Caco-2 (cell line): ENCODE data around the gene COL26A1. TPM values are rescaled to one million over a fixed set of nuclear protein-coding genes. Genes with fewer than 3 reads are reported as not detected.

Source experiments
- BruUV-seq: library from RNA; stranded (reverse); fragments of 400-500 nt; replicated peaks from 2 replicates; lab custom pipeline; 2021; lab: Mats Ljungman, UMichigan
- CTCF ChIA-PET: fragments of 300-600 bp; sonication (Branson Sonifier 250); formaldehyde crosslinking; loops from one replicate; lab custom pipeline; 2022; ENCODE audit warnings: antibody characterized with exemption; lab: Charles Lee
- POLR2A ChIA-PET: fragments of 300-600 bp; sonication (Branson Sonifier 250); formaldehyde crosslinking; loops from one replicate; lab custom pipeline; 2022; ENCODE audit warnings: antibody characterized with exemption; lab: Charles Lee
- DNase-seq, 2 experiments: peaks; one replicate each; pipeline versions ENCODE4 v3.0.0 to v3.0.0-alpha.2; 2020 to 2022
- H3K27me3 ChIP-seq: replicated peaks from 2 replicates; pipeline ENCODE4 v1.6.0; 2011; ENCODE audit warnings: low read length; ENCODE audit not compliant: control insufficient read depth, insufficient read depth
- H3K36me3 ChIP-seq: 2 replicates; pipeline ENCODE4 v1.5.1; 2011; ENCODE audit warnings: low read length; ENCODE audit not compliant: control insufficient read depth, insufficient read depth
- H3K4me1 ChIP-seq: fragments of 250-450 bp; sonication (Bioruptor Pico); 2 replicates; pipeline ENCODE4 v1.5.1; 2020; ENCODE audit warnings: mild to moderate bottlenecking
- H3K4me3 ChIP-seq: 2 replicates; pipeline ENCODE4 v1.5.1; 2011; ENCODE audit warnings: low read depth, mild to moderate bottlenecking, control low read depth, low read length
- H3K9me3 ChIP-seq: fragments of 250-450 bp; sonication (Bioruptor Pico); 2 replicates; pipeline ENCODE4 v1.5.1; 2020; ENCODE audit warnings: mild to moderate bottlenecking, moderate library complexity
- H3K27ac Mint-ChIP-seq: one replicate; pipeline ENCODE4 v1.8.0; 2022; ENCODE audit warnings: mixed read lengths; ENCODE audit not compliant: unreplicated experiment
- H3K27me3 Mint-ChIP-seq: one replicate; pipeline ENCODE4 v1.8.0; 2022; ENCODE audit warnings: mixed read lengths; ENCODE audit not compliant: insufficient read depth, unreplicated experiment
- H3K36me3 Mint-ChIP-seq: one replicate; pipeline ENCODE4 v1.8.0; 2022; ENCODE audit warnings: mild to moderate bottlenecking, mixed read lengths; ENCODE audit not compliant: insufficient read depth, unreplicated experiment
- H3K4me1 Mint-ChIP-seq: one replicate; pipeline ENCODE4 v1.8.0; 2022; ENCODE audit warnings: low read depth, mixed read lengths; ENCODE audit not compliant: unreplicated experiment
- H3K4me3 Mint-ChIP-seq: one replicate; pipeline ENCODE4 v1.8.0; 2022; ENCODE audit warnings: mild to moderate bottlenecking, moderate library complexity, mixed read lengths; ENCODE audit not compliant: unreplicated experiment
- H3K9me3 Mint-ChIP-seq: one replicate; pipeline ENCODE4 v1.8.0; 2022; ENCODE audit warnings: mixed read lengths; ENCODE audit not compliant: unreplicated experiment
- intact Hi-C: fragments of 100-400 bp; cut with micrococcal nuclease; formaldehyde crosslinking; loops from one replicate; pipeline ENCODE4 v1.10.0; 2022; ENCODE audit not compliant: unreplicated experiment
- total RNA-seq: library from RNA; stranded (reverse); gene quantifications from 2 replicates; pipeline ENCODE4 v1.2.3, GENCODE V29; 2022
- TF ChIP-seq, protein P1 (sequence below), 2 experiments: fragments of 200-600 bp in 1 of 2; IDR thresholded peaks; 1 replicate in 1 of 2; 2 replicates in 1 of 2; pipeline versions ENCODE4 v1.5.1 to v1.8.0; 2011 to 2022; ENCODE audit warnings: antibody characterized with exemption in 1 of 2, control low read depth in 1 of 2, inconsistent platforms in 1 of 2, low read depth in 1 of 2, low read length in 1 of 2, mild to moderate bottlenecking in 1 of 2, moderate library complexity in 1 of 2; ENCODE audit not compliant: insufficient read depth in 1 of 2, severe bottlenecking in 1 of 2, unreplicated experiment in 1 of 2

COL26A1 gene
- total RNA-seq, 1 experiment from 2014 or later = 23.3 TPM

DNA sequence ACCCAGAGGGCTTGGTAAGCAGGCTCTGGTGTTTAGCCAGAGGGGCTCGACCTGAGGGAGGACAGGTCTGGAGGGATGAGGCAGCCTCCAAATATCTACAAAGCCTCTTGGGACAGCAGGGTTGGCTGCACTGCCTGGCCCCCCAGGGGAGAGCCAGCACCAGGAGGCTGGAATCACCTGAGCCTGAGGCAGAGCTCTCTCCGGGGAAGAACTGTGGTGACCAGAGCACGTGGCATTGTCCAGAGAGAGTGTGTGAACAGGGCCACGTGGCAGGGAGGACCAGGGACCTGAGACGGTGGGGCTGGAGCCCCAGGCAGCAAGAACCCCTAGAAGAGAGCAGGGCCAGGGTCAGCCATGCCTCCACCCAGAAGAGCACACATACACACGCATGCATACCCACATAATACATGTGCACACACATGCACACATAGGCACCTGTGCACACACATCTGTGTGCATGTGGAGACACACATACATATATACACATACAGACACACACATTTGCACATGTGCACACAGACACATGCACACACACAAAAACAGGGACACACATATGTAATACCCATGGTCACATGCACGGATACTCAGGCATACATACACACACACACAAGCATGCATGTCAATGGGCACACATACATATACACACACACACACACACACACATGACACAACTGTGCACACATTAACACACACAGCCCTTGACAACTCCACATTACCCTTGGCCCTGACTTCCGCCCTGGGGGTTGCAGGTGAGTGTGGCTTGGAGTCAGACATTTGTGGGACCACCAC lies 171.5 kb downstream of the COL26A1 start:
- TF ChIP-seq, protein P1, sequence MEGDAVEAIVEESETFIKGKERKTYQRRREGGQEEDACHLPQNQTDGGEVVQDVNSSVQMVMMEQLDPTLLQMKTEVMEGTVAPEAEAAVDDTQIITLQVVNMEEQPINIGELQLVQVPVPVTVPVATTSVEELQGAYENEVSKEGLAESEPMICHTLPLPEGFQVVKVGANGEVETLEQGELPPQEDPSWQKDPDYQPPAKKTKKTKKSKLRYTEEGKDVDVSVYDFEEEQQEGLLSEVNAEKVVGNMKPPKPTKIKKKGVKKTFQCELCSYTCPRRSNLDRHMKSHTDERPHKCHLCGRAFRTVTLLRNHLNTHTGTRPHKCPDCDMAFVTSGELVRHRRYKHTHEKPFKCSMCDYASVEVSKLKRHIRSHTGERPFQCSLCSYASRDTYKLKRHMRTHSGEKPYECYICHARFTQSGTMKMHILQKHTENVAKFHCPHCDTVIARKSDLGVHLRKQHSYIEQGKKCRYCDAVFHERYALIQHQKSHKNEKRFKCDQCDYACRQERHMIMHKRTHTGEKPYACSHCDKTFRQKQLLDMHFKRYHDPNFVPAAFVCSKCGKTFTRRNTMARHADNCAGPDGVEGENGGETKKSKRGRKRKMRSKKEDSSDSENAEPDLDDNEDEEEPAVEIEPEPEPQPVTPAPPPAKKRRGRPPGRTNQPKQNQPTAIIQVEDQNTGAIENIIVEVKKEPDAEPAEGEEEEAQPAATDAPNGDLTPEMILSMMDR (IDR thresholded peaks at IDR 0.05; ENCODE audit: insufficient read depth in 1 of 2, low read depth in 1 of 2, low read length in 1 of 2, severe bottlenecking in 1 of 2, unreplicated experiment in 1 of 2) = no peak
- Mint-ChIP-seq H3K27ac (no peak overlapping the region), H3K4me1 (peaks cover 4% of the 10 kb centered on the region), H3K4me3 (no peak overlapping the region), H3K36me3 (peaks cover 4% of the 10 kb centered on the region), H3K9me3 (no peaks in the 10 kb centered on the region), H3K27me3 (no peaks in the 10 kb centered on the region)
- no peak for DNase-seq
- Histone ChIP-seq H3K36me3 (no peaks in the 10 kb centered on the region), H3K9me3 (no peaks in the 10 kb centered on the region), H3K4me1 (no peaks in the 10 kb centered on the region), H3K4me3 (no peak overlapping the region), H3K27me3 (no peaks in the 10 kb centered on the region)
- BruUV-seq = no TSS peak
- intact Hi-C loops = no loop called here
- ChIA-PET POLR2A (no interaction called here), CTCF (interaction anchor here (0.6 kb wide), 1 partner anchor 11 kb away, joined by 4 read pairs; no protein-coding TSS in a partner anchor)

DNA sequence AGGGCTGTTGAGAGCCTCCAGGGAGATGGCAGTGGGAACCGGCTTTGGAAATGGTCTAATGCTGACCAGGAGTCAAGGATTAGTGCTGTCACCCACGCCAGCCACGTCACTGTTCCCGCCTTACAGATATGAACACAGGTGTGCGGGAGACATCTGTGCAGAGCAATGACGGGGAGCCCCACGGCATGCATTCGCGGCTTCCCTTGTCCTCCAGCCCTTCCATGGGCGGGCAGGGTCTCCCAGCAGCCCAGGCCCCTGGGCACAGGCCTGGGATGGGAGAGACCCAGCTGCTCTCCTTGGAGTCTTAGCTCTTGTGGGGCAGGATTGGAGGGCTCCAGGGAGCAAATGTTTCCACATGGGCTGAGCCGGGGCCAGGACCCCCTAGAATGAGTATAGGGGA lies 172.2 kb downstream of the COL26A1 start:
- no TSS peak for BruUV-seq
- Mint-ChIP-seq H3K27me3 (no peaks in the 10 kb centered on the region), H3K4me3 (no peak overlapping the region), H3K9me3 (no peaks in the 10 kb centered on the region), H3K36me3 (peaks cover 4% of the 10 kb centered on the region), H3K4me1 (peaks cover 6% of the 10 kb centered on the region), H3K27ac (no peak overlapping the region)
- intact Hi-C loops = no loop called here
- H3K36me3 ChIP-seq = no peaks in the 10 kb centered on the region
- ChIA-PET CTCF (interaction anchor here (0.6 kb wide), 1 partner anchor 12 kb away, joined by 4 read pairs; no protein-coding TSS in a partner anchor), POLR2A (no interaction called here)
- no peak for DNase-seq
- H3K27me3 ChIP-seq = no peaks in the 10 kb centered on the region
- H3K4me1 ChIP-seq = no peaks in the 10 kb centered on the region
- H3K4me3 ChIP-seq = no peak overlapping the region
- H3K9me3 ChIP-seq = no peaks in the 10 kb centered on the region
- TF ChIP-seq, protein P1 (IDR thresholded peaks at IDR 0.05; ENCODE audit: insufficient read depth in 1 of 2, low read depth in 1 of 2, low read length in 1 of 2, severe bottlenecking in 1 of 2, unreplicated experiment in 1 of 2) = no peak

DNA sequence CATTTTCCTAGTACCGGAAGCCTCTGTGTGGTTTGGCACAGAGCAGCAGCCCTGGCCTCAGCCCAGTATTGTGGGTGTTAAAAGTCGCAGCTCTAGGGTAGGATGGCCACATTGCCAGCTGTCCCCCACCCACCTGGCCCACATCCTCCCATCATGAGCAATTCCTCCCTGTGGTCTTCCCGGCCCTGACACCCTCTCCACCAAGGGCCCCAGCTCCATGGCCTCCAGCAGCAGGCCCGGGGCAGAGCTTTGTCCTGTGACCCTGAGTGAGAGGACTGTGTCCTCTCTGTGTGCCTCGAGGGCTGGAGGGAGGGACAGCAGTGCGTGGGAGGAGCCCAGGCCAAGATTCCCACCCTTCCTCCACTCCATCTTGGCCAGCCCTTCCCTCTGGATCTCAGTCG lies 172.7 kb downstream of the COL26A1 start:
- intact Hi-C loops = no loop called here
- BruUV-seq = no TSS peak
- Mint-ChIP-seq H3K4me1 (peaks cover 6% of the 10 kb centered on the region), H3K27ac (no peak overlapping the region), H3K27me3 (no peaks in the 10 kb centered on the region), H3K9me3 (no peaks in the 10 kb centered on the region), H3K4me3 (no peak overlapping the region), H3K36me3 (peaks cover 4% of the 10 kb centered on the region)
- DNase-seq = no peak
- H3K9me3 ChIP-seq = no peaks in the 10 kb centered on the region
- H3K36me3 ChIP-seq = no peaks in the 10 kb centered on the region
- POLR2A ChIA-PET = no interaction called here
- H3K27me3 ChIP-seq = no peaks in the 10 kb centered on the region
- no peak overlapping the region for H3K4me3 ChIP-seq
- CTCF ChIA-PET = interaction anchor here (0.6 kb wide), 1 partner anchor 216 kb away, joined by 4 read pairs; no protein-coding TSS in a partner anchor
- no peaks in the 10 kb centered on the region for H3K4me1 ChIP-seq
- TF ChIP-seq, protein P1 (IDR thresholded peaks at IDR 0.05; ENCODE audit: insufficient read depth in 1 of 2, low read depth in 1 of 2, low read length in 1 of 2, severe bottlenecking in 1 of 2, unreplicated experiment in 1 of 2) = no peak
